ENCODE results near the gene ADGRA1.

Gene ADGRA1

GRCh38 chr10:133087679-133088178, at the start of gene ADGRA1:
Gene ADGRA1 (plus strand): TSS chr10:133087924. CDS start chr10:133088910, 986 bp downstream.
- H3K4me3 Mint-ChIP-seq, result peak within 1 kb of the TSS; percentile 80 to 87 (median 86)
- H3K9me3 Mint-ChIP-seq, result no peaks in the 10 kb centered on the region
- peaks cover 81% of the 10 kb centered on the region for H3K27me3 Mint-ChIP-seq (ENCODE audit: low read depth)
- H3K36me3 Mint-ChIP-seq (ENCODE audit: low read depth), result no peaks in the 10 kb centered on the region
- peaks cover 12% of the 10 kb centered on the region for H3K4me1 Mint-ChIP-seq
- peak within 1 kb of the TSS in 1 of 3 experiments; percentile 64 for H3K27ac Mint-ChIP-seq
- no peak for TF ChIP-seq CTCF (IDR thresholded peaks at IDR 0.05; ENCODE audit: unreplicated experiment in 3 of 3)

GRCh38 chr10:133038036-133038823, 49.5 kb upstream of the ADGRA1 start:
- TF ChIP-seq CTCF (IDR thresholded peaks at IDR 0.05; ENCODE audit: unreplicated experiment in 3 of 3), result no peak
- peak overlapping the region in 2 of 3 experiments; percentile 35 to 73 for H3K27ac Mint-ChIP-seq
- peaks cover 55% of the 10 kb centered on the region for H3K27me3 Mint-ChIP-seq (ENCODE audit: low read depth)
- peaks cover 11% of the 10 kb centered on the region for H3K4me1 Mint-ChIP-seq
- H3K9me3 Mint-ChIP-seq, result no peaks in the 10 kb centered on the region
- peak overlapping the region in 1 of 3 experiments; percentile 6 for H3K4me3 Mint-ChIP-seq
- H3K36me3 Mint-ChIP-seq (ENCODE audit: low read depth), result no peaks in the 10 kb centered on the region

DNA sequence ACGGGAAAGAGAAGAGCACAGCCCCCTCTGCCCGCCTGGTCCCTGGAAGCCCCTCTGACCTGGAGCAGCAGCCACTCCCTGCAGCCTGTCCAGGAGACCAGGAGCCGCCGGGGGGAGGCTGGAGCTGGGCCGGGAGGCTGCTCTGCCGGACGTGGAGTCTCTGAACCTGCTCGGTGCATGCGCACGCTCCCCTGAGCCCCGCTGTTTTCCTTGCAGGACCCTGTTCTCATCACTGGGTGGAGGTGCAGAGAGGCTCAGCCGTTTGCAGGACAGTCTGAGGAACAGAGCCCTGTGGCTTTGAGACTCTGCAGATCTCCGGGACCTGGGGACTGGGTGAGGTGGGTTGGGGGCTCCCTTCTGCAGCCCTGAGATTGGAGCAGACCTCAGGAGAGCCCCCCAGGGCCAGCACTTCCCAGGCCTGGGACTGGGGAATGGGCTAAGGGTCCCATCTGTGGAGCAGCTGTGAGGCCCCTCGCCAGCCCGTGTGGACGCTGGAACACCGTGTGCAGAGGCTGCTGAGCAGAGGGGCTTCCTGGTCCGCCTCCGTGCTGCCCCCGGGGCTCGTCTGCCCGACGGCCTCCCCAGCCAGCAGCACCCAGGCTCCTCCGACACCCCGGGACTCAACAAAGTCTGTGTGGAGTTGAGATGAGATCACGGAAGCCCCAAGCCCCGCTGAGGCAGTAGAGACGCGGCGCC, 48.5 kb upstream of the ADGRA1 start:
- H3K9me3 Mint-ChIP-seq, result no peaks in the 10 kb centered on the region

GRCh38 chr10:133039803-133040165, 47.9 kb upstream of the ADGRA1 start:
- no peak overlapping the region for H3K27ac Mint-ChIP-seq
- H3K9me3 Mint-ChIP-seq, result no peaks in the 10 kb centered on the region
- no peak for TF ChIP-seq CTCF (IDR thresholded peaks at IDR 0.05; ENCODE audit: unreplicated experiment in 3 of 3)
- H3K4me3 Mint-ChIP-seq, result no peak overlapping the region
- H3K27me3 Mint-ChIP-seq (ENCODE audit: low read depth), result peaks cover 43% of the 10 kb centered on the region
- peaks cover 18% of the 10 kb centered on the region for H3K4me1 Mint-ChIP-seq
- H3K36me3 Mint-ChIP-seq (ENCODE audit: low read depth), result no peaks in the 10 kb centered on the region

More for the DNA sequence above, 48.5 kb upstream of the ADGRA1 start:
- Mint-ChIP-seq H3K4me1 (peaks cover 13% of the 10 kb centered on the region), H3K36me3 (ENCODE audit: low read depth) (no peaks in the 10 kb centered on the region), H3K27me3 (ENCODE audit: low read depth) (peaks cover 47% of the 10 kb centered on the region), H3K4me3 (no peak overlapping the region), H3K27ac (no peak overlapping the region)
- TF ChIP-seq CTCF (IDR thresholded peaks at IDR 0.05; ENCODE audit: unreplicated experiment in 3 of 3), result peak in 2 of 3 experiments; percentile 22 to 29

- peaks cover 22% of the 10 kb centered on the region for H3K4me1 Mint-ChIP-seq
- H3K4me3 Mint-ChIP-seq, result no peak overlapping the region
- no peak overlapping the region for H3K27ac Mint-ChIP-seq
- H3K9me3 Mint-ChIP-seq, result no peaks in the 10 kb centered on the region
- H3K36me3 Mint-ChIP-seq (ENCODE audit: low read depth), result no peaks in the 10 kb centered on the region
- peaks cover 39% of the 10 kb centered on the region for H3K27me3 Mint-ChIP-seq (ENCODE audit: low read depth)
- TF ChIP-seq CTCF (IDR thresholded peaks at IDR 0.05; ENCODE audit: unreplicated experiment in 3 of 3), result no peak
Measured at GRCh38 chr10:133040198-133040597, 47.5 kb upstream of the ADGRA1 start.
